SK-N-SH (cell line): ENCODE measurements around the gene FAM171A2.

Experiments
- TEAD4 ChIP-seq: IDR thresholded peaks from 2 replicates; pipeline ENCODE4 v1.4.0; 2012; ENCODE audit warnings: mild to moderate bottlenecking, borderline replicate concordance; ENCODE audit not compliant: insufficient read depth
- TF ChIP-seq, protein P1 (sequence below): fragments of 200-600 bp; sonication (generic); IDR thresholded peaks from 2 replicates; pipeline ENCODE4 v1.6.1; 2017; ENCODE audit warnings: antibody characterized with exemption, mild to moderate bottlenecking, moderate library complexity

DNA sequence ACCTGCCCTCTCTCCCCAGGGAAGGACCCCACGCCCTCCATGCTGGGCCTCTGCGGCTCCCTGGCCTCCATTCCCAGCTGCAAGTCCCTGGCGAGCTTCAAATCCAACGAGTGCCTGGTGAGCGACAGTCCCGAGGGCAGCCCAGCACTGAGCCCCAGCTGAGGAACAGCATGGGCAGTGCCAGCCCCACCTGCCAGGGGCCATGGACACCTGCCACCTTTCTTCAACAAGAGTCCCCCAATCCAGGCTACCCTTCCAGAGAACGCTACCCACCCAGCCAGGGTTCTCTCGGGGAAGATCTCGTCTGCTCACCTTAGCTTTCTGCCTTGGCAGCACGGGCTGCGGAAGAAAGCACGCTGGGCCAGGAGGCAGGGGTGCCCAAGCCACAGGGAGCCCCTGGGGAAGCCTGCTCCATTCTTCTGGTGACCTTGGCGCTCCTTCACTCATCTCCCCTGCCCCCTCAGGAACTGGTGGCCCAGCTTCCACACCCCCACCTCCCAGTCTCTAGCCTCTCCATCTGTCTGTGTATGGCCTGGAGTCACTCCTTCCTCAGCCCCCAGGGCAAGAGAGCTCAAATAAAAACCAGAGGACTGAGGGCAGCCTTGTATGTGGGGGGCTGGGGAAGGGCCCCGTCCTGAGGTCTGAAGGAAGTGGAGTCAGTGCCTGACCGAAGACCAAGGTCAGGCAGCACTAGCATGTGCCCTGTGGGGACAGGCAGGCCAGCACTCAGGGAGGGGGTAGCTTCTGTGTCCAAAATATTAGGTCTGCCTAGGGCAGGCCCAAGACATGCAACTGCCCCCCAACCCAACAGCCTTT is 45.4 kb downstream of the FAM171A2 start:
- TF ChIP-seq TEAD4, result no peak
- TF ChIP-seq, protein P1, sequence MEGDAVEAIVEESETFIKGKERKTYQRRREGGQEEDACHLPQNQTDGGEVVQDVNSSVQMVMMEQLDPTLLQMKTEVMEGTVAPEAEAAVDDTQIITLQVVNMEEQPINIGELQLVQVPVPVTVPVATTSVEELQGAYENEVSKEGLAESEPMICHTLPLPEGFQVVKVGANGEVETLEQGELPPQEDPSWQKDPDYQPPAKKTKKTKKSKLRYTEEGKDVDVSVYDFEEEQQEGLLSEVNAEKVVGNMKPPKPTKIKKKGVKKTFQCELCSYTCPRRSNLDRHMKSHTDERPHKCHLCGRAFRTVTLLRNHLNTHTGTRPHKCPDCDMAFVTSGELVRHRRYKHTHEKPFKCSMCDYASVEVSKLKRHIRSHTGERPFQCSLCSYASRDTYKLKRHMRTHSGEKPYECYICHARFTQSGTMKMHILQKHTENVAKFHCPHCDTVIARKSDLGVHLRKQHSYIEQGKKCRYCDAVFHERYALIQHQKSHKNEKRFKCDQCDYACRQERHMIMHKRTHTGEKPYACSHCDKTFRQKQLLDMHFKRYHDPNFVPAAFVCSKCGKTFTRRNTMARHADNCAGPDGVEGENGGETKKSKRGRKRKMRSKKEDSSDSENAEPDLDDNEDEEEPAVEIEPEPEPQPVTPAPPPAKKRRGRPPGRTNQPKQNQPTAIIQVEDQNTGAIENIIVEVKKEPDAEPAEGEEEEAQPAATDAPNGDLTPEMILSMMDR, result no peak
